GM18508 (cell line): ENCODE results near the gene SPEN.

Experiments used
- ATAC-seq: cut with Tn5 transposase; IDR thresholded peaks from one replicate; pipeline ENCODE4 v1.9.1; 2021; ENCODE audit warnings: moderate number of reproducible peaks; ENCODE audit not compliant: insufficient read depth, unreplicated experiment

Gene SPEN

DNA sequence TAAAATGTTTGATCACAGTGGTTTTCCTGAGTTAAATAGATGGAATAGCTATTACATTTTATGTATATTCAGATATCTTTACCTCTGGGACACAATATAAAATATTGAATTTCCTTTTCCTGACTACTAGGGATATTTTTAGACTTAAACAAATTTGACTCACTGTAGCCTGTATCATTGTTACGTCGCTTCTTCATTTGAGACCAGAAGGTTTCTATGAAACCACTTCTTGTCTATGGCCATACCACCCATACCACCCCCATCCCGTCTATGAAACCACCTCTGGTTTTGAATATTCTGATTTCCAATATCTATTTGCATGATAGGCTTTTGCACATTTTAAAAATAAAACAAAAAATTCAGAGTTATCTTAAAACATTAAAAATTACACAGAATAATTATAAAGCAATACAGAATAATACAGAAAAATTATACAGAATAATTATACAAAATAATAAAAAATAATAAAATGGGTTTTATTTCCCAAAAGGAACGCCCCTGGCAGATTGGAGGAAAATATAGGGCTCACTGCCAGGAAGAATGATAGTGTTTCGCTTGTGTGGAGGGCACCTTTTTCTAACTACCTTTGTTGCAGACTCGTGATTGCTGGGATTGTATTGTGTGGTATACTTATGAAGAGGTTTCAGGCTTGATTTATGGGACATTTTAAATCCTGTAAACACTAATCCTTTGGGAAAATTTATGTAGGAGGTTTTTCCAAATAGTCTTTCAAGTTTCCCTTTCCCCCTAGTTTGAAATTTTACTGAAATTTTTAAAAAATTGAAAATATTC is 4.7 kb downstream of the SPEN start:
- ATAC-seq: no peak

DNA sequence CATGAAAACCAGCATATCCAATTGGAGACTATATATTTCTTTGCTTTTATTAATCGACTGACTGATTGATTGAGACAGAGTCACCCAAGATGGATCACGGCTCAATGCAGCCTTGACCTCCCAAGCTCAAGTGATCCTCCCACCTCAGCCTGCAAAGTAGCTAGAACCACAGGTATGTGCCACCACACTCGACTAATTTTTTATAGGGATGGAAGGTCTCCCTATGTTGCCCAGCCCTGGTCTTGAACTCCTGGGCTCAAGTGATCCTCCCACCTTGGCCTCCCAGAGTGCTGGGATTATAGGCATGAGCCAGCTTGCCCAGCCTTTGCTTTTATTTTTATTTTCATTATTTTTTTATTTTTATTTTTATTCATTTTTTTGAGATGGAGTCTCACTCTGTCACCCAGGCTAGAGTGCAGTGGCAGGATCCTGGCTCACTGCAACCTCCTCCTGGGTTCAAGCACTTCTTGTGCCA is 5.4 kb downstream of the SPEN start:
- no peak for ATAC-seq

DNA sequence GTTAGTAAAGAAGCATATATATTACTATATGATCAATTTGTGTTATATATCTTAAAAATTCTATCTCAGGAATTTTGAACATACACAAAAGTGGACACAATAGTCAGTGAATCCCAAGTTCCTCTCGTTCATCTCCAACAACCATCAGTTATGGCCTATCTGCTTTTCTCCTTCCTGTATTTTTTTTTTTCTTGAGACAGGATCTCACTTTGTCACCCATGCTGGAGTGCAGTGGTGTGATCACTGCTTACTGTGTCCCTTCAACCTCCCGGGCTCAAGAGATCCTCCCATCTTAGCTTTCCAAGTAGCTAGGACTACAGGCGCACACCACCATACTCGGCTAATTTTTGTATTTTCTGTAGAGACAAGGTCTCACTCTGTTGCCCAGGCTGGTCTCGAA is 9.4 kb downstream of the SPEN start:
- ATAC-seq: no peak

DNA sequence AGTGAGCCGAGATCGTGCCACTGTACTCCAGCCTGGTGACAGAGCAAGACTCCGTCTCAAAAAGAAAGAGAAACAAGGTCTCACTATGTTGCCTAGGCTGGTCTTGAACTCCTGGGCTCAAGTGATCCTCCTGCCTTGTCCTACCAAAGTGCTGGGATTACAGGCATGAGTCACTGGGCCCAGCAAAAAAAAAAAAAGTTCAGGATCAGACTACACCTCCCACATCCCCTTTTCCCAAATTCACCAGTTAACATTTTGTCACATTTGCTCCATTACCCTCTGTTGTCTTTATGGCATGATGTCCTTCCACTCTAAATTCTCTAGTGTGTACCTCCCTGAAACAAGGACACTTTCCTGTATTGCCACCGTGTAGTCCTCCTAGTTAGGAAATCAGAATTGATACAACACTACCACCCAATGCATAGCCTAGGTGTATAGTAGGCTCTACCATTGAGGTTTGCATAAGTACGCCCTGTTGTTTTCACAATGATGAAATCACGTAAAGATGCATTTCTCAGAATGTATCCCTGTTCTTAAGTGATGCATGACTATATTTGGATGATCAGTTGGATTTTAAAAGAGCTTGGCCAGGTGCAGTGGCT is 10.7 kb downstream of the SPEN start:
- ATAC-seq: no peak

DNA sequence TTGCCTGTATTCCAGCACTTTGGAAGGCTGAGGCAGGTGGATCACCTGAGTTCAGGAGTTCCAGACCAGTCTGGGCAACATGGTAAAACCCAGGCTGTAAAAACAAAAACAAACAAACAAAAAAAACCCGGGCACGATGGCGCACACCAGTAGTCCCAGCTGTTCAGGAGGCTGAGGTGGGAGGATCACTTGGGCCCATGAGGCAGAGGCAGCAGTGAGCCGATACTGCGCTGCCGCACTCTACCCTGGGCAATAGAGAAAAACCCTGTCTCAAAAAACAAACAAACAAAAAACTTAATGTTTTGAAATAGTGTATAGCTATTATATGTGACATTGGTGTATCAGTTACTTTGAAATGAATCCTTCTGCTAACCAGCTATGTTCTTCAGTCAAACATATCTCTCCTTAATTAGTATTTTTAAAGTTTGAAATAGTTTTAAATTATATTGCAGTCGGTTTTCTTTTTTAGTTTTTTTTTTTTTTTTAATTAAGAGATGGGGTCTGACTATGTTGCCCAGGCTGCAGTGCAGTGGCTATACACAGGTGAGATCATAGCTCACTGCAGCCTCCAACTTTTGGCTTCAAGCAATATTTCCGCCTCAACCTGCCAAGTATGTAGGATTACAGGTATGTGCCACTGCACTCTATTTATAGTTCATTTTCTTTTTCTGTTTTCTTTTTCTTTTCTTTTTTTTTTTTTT is 11.3 kb downstream of the SPEN start:
- no peak for ATAC-seq

DNA sequence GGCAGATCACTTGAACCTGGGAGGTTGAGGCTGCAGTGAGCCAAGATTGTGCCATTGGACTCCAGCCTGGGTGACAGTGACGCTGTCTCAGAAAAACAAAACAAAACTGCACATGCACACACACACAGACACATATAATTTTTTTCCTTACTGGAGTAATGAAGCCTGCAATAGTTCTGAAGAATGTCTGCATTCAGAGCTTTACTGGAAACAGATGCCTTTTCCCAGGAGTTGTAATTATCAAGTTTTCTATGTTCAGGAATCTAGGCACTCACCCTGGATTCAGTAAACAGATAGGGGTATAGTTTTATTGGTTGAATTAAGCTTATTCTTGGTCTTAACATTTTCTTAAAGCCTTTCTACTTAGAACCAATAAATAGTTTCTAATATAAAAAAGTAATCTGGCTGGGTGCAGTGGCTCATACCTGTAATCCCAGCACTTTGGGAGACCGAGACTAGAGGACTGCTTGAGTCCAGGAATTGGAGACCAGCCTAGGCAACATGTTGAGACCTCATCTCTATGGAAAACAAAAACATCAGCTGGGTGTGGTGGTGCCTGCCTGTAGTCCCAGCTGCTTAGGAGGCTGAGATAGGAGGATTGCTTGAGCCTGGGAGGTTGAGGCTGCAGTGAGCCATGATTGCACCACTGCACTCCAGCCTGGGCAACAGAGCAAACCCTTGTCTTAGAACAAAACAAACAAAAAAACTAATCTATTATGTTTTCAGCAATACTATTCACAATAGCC is 15.8 kb downstream of the SPEN start:
- no peak for ATAC-seq

DNA sequence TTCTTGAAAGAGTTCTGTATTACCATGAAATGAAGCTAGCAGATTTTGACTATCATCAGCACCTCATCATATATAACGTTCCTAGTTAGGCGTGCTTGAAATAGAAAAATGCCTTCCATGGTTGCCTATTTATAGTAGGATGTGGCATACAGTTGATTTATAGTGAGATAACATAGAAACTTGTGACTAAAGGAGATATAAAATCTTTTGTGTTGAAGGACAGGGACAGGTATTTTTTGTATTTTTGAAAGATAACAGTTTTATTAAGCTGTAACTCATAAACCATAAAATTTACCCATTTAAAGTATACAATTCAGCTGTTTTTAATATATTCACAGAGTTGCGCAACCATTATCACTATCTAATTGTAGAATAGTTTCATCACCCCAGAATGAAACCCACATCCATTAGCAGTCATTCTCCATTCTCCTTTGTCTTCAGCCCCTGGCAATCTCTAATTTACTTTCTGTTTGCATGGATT is 19.3 kb downstream of the SPEN start:
- no peak for ATAC-seq

DNA sequence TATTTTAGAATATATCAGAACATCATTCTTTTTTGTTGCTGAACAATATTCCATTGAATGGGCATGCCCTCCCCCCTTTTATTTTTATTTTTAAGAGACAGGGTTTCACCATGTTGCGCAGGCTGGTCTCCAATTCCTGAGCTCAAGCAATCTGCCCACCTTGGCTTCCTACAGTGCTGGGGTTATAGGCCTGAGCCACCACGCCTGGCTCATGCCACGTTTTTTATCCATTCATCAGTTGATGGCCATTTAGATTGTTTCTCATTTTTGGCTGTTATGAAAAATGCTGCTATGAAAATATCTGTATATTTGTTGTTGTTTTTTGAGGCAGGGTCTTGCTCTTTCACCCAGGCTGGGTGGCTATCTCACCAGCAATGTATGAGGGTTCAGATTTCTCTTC is 19.8 kb downstream of the SPEN start:
- no peak for ATAC-seq

DNA sequence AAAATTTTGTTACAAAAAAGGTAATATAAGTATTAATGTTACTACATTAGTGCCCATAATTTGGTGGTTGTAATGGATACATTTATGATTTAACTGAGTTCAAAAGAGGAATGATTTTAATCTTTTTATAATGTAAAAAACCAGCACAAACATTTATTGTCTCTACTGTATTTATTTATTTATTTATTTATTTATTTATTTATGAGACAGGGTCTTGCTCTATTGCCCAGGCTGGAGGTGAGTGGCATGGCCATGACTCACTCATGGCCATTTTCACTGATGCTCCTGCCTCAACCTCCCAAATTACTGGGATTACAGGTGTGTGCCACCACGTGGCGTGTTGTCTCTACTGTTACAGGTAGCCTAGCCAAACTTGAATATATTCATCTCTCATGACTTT is 21.9 kb downstream of the SPEN start:
- ATAC-seq: no peak

DNA sequence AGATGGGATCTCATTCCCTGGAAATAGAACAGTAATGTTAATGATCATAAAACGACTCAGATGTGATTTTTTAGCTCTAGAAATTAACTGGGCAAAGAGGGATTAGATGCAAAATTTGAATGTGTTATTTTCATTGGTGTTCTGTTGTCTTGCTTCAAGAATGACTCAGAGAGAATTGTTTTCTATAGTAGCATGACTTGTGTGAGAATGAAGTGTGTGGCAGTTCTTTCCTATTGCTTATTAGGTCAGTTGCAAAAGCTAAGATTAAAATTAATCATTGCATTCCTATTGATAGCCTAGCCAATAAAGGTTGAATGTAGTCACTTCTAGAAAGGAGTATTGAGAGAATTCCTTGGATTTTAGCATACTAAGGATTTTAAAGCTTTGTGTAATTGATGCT is 22.9 kb downstream of the SPEN start:
- no peak for ATAC-seq

DNA sequence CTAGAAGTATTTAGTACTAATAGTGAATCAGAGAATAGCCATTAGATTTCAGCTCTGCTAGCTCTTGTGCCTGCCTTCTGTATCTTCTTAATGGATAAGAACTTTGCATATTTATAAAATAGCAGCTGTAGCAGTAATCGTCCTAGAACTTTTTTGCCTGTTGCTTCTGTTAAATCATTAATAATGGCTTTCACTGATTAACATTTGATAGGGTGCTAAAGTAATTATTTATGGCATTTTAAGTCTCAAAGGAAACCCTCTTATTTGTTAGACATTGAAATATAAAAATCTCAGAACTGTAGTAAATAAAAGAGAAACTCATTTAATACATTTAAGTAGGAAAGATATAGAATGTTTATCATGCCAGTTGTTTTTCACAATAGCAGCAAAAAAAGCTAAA is 27.0 kb downstream of the SPEN start:
- no peak for ATAC-seq

DNA sequence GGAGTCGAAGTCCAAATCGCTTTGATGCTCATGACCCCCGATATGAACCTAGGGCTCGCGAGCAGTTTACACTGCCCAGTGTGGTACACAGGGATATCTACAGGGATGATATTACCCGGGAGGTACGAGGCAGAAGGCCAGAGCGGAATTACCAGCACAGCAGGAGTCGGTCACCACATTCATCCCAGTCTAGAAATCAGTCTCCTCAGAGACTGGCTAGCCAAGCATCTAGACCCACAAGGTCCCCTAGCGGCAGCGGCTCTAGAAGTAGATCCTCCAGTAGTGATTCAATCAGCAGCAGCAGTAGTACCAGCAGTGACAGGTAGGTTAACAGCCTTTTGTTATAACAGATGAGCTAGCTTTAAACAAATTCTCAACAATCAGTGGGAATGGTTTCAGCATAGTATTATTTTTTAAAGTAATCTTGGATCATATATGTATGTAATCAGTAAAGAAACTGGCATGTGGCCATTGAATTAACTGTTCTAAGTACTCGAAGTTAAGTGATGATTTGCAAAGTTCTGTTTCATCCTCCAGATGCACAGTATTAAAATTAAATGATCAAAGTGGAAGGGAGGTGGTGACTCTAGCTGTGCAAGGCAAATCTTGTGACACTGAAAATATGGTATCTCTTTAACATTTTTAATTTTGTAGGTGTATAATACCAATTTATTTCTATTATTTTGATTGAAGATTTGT is 29.0 kb downstream of the SPEN start:
- ATAC-seq: no peak

DNA sequence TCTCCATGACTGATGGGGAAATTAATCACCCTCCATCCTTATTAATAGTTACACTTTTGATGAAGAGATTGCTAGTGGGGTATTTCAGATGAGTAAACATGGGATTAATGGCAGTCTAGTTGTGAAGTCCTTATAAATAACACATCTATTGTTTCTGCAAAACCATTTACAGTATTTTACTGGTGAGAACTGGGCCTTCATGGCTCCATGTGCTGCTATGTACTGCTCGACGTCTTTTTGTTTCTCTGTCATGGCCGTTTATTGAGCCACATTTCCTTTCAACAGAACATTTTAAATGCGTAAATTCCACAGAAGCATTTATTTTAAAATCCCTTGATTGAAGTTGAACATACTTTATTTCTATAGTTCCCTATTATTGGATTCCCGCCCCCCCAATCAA is 34.5 kb downstream of the SPEN start:
- ATAC-seq: no peak

DNA sequence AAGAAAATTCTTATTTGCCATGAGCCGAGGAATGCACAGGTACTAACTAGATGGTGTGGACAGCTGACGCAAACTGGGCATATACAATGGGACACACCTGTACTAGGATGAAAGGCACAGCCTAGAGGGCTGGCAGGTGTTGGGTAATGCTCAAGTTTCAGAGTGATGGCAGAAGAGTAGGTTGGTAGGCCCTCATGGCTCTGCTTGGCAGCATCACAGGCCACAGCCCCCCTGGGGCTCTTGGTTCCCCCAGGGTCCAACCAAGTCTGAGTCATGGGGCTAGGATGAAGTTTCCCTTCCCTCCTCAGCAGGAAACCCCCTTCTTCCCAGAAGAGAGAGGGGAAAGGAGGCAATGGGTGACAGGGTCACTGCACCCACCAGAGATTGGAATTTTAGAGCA is 35.2 kb downstream of the SPEN start:
- ATAC-seq: no peak

DNA sequence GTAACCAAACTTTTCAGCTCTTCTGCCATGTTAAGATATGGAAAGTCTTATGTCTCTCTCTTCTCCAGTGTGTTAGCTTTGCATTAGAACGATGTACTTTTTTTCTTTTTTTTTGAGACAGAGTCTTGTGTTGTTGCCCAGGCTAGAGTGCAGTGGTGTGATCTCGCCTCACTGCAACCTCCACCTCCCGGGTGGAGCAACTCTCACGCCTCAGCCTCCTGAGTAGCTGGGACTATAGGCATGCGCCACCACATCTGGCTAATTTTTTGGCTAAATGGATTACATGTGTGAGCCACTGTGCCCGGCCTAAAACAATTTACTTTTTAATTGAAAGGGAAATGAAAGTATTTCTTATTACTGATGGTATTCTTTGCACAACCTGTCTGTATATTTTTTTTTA is 35.8 kb downstream of the SPEN start:
- no peak for ATAC-seq

DNA sequence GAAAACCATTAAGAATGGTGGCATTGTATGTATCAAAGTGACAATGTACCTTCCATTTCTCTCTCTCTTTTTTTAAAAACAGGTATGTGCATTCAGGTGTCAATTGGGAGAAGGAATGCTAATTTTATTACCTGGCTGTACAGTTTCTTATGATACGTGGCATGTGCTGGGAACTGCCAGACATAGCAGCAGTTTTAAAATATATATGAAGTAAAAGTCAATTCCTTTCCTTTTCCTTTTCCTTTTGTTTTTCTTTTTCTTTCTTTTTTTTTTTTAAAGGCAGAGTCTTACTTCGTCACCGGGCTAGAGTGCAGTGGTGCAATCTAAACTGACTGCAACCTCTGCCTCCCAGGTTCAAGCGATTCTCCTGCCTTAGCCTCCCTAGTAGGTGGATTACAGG is 37.0 kb downstream of the SPEN start:
- ATAC-seq: no peak

DNA sequence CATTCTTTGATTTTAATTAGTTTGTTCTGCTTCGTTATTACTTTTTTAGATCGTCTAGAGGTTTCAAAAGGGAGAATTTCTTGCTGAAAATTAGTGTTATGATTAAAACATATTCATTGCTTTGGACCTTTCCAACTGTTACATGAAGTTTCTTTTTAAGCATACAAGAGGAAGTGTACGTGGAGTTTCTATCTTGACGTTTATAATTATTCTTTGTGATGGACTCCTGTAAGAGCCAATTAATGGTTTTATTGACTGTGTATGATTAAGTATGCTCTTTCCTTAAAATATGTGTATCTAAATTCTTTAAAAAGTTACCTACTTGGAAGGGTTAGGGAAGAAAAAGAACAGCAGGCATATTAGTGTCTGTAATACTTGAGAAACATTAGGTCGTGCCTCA is 37.8 kb downstream of the SPEN start:
- ATAC-seq: no peak

DNA sequence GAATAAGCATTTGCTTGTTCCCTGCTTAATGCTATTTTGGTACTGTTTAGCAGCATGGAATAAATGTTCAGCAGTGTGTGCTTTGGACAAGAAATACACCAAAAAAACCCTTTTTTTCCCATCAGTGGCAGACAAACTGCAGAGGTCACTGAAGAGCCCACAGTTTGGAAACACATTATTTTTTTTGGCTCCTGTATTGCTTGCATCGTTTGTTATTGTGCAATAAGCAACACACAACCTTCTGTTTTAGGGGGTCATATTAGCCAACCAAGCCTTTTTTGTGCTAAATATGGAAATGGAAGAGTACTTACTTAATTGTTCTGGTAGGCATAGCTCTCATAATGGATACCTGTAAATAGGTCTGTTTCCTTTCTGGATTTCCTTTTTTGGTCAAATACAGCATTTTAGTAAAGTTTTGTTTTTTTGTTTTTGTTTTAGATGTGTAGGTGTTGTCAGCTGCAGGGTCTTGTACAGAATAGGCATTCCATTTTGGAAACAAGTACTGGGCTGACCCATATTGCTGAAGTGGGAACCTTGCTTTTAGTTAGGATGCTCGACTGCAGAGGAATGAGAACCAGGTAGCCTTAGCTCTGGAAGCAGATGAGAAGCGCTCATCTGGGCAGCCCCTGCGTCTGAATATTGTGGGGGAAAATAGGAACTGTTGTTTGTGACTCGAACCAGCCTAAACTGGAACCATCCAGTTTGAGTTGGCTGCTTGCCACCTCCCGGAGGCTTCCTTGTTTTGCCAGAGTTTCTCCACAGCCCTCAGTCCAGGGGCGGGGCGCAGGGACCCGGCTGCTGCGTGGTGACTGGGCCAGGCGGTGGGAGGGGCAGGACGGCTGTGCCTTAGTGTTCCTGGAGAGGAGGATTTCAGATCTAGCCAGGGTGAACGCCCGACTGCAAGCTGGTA is 38.4 kb downstream of the SPEN start:
- ATAC-seq: no peak

DNA sequence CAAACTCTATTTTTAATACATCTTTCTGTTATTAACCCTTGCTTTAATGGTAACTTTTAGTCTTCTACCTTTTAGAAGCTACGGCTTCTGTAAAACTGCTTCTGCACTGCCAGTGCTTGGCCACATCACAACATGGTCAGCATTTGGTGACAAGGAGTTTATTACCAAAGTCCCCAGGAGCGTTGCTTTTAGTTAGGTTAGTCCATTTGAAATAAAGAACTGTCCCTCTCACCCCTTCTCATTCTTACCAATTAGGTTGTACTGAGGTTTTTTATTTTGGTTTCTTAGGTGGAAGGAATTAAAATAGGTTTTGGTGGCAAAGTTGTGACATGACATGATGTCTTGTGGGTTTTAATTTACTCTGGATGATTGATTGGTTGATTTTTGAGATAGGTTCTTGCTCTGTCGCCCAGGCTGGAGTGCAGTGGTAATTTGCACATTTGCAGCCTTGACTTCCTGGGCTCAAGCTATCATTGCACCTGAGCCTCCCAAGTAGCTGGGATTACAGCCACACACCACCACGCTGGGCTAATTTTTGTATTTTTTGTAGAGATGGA is 39.2 kb downstream of the SPEN start:
- no peak for ATAC-seq
